Gastroesophageal sphincter (tissue), 4 donors: Measurements from ENCODE around the gene ZFR2. TPM values are rescaled to one million over a fixed set of nuclear protein-coding genes. Genes with fewer than 3 reads are reported as not detected.

Experiments used
- ATAC-seq: fragments of 150-250 bp; one replicate; pipeline ENCODE4 v1.9.1; 2016; ENCODE audit warnings: mild to moderate bottlenecking, moderate library complexity
- H3K27ac ChIP-seq, 4 donors: fragments of 200-600 bp; sonication (generic) in 3 of 4; 1 replicate in 3 of 4; 2 replicates in 1 of 4; pipeline ENCODE4 v1.5.1; 2016 to 2019
- H3K27me3 ChIP-seq: fragments of 200-600 bp; sonication (generic); one replicate; pipeline ENCODE4 v1.5.1; 2019
- H3K36me3 ChIP-seq, 2 donors: fragments of 200-600 bp; sonication (generic); one replicate each; pipeline ENCODE4 v1.5.1; 2019; ENCODE audit warnings: control low read depth in 1 of 2
- H3K4me1 ChIP-seq, 3 donors: fragments of 200-600 bp; sonication (generic); 1 replicate in 2 of 3; 2 replicates in 1 of 3; pipeline ENCODE4 v1.5.1; 2016 to 2019; ENCODE audit warnings: control low read depth in 2 of 3
- H3K4me3 ChIP-seq, 2 donors: fragments of 200-600 bp; sonication (generic); one replicate each; pipeline ENCODE4 v1.5.1; 2019; ENCODE audit warnings: mild to moderate bottlenecking in 1 of 2, moderate library complexity in 1 of 2
- H3K9me3 ChIP-seq, 3 donors: fragments of 200-600 bp; sonication (generic); one replicate each; pipeline ENCODE4 v1.5.1; 2017 to 2019; ENCODE audit warnings: control low read depth in 2 of 3
- EP300 ChIP-seq: sonication (generic); formaldehyde crosslinking; IDR thresholded peaks from one replicate; pipeline ENCODE4 v1.6.1; 2017; ENCODE audit warnings: antibody characterized with exemption, mild to moderate bottlenecking
- POLR2A ChIP-seq, 2 donors: fragments of 450-650 bp; IDR thresholded peaks; one replicate each; pipeline ENCODE4 v1.6.1; 2017; ENCODE audit warnings: antibody characterized with exemption in 2 of 2, mild to moderate bottlenecking in 2 of 2, moderate library complexity in 1 of 2
- POLR2AphosphoS5 ChIP-seq: sonication (generic); formaldehyde crosslinking; IDR thresholded peaks from one replicate; pipeline ENCODE4 v1.6.1; 2017; ENCODE audit warnings: antibody characterized with exemption
- WGBS, 2 donors: methylation state at CpG; one replicate each; pipeline ENCODE4 v1.1.5; 2018; ENCODE audit warnings: low coverage in 1 of 2; 5-methylcytosine and 5-hydroxymethylcytosine counted together
- total RNA-seq, 4 donors: library from RNA; depleted of rRNA; stranded (reverse); fragments of >200 nt; gene quantifications; one replicate each; pipeline ENCODE4 v1.1.0, GENCODE V29; 2016
- TF ChIP-seq, protein P1 (sequence below), 4 experiments: fragments of 200-600 bp in 2 of 4; fragments of 450-650 bp in 2 of 4; sonication (generic) in 1 of 4; IDR thresholded peaks; one replicate each; pipeline ENCODE4 v1.5.1; 2017 to 2019; ENCODE audit warnings: antibody characterized with exemption in 4 of 4, mild to moderate bottlenecking in 2 of 4, moderate library complexity in 2 of 4

The ZFR2 gene
- total RNA-seq, 4 donors from 2014 or later, result 0.13 TPM; not detected in 3

DNA sequence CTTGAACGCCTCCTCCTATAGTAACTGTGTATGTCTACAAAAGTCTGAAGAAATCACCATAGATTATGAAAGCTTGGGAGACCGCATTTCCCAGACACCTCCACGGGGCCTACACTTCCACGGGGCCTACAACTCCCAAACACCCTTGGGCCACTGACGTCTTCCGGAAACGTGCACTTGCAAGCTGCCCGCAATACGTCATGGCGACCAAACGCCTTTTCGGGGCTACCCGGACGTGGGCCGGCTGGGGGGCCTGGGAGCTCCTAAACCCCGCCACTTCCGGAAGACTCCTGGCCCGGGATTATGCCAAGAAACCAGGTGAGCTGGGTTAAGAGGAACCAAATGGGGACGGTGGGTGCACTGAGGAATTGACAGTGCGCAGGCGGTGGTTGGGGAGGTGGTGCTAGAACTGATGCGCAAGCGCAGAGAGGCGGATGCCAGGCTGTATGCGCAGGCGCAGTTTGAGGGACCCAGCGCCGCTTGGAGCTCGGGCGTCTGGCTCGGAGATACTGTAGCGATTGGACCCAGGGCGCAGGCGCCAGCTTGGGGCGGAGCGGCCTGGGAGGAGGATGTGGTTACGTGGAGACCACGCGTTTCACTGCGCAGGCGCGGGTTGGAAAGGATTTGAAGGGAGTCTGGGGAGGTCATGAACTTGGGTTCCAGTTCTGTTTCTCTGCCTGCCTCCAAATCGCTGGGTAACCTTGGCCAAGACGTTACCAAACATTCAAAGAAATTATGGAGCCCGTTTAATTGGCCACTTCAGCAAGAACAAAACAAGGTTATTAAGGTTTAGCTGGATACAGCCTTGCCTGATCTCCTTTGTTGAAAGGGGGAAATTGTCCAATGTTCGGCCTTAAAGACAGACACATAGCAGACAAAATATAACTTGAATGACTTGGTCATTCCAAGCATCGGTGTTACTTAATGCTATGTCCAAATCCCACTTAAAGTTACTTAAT is 106.1 kb downstream of the ZFR2 start, which contains the start of gene MRPL54:
TSS of gene MRPL54 (plus strand) at position 182 of the 959 bp plus-strand sequence. CDS start at position 201, 19 bp downstream.
- Histone ChIP-seq H3K27ac (peak within 1 kb of the TSS; percentile 96 to 99 (median 98)), H3K9me3 (no peaks in the 10 kb centered on the region), H3K27me3 (no peaks in the 10 kb centered on the region), H3K4me3 (peak within 1 kb of the TSS; percentile 75 to 94), H3K36me3 (peaks cover 0 to 53% of the 10 kb centered on the region in 2 donors), H3K4me1 (peaks cover 0 to 58% (median 22%) of the 10 kb centered on the region in 3 donors)
- TF ChIP-seq POLR2A (IDR thresholded peaks at IDR 0.05) (peak; percentile 58), EP300 (no peak), POLR2AphosphoS5 (peak; percentile 78)
- TF ChIP-seq, protein P1, sequence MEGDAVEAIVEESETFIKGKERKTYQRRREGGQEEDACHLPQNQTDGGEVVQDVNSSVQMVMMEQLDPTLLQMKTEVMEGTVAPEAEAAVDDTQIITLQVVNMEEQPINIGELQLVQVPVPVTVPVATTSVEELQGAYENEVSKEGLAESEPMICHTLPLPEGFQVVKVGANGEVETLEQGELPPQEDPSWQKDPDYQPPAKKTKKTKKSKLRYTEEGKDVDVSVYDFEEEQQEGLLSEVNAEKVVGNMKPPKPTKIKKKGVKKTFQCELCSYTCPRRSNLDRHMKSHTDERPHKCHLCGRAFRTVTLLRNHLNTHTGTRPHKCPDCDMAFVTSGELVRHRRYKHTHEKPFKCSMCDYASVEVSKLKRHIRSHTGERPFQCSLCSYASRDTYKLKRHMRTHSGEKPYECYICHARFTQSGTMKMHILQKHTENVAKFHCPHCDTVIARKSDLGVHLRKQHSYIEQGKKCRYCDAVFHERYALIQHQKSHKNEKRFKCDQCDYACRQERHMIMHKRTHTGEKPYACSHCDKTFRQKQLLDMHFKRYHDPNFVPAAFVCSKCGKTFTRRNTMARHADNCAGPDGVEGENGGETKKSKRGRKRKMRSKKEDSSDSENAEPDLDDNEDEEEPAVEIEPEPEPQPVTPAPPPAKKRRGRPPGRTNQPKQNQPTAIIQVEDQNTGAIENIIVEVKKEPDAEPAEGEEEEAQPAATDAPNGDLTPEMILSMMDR (IDR thresholded peaks at IDR 0.05), result peak in 2 of 4 experiments; percentile 2 to 11
- peak; percentile 96 for ATAC-seq
- 11 to 36% methylated on average over 2 to 14 of the region's 47 CpGs for WGBS, 2 donors

DNA sequence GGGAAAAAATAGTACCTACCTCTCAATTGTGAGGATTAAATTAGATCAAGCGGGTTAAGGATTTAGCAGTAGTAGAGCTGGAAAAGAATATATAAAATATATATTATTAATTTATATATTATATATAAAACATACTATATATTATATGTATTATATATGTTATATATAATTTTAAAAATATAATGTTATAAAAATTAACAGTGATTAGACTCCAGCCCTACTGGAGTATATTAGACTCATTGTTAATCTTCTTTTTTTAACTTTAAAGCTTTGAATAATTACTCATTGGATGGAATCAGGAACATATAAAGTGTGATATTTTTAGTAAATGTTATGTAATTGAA is 106.7 kb downstream of the ZFR2 start:
- Histone ChIP-seq H3K4me1 (peaks cover 0 to 58% (median 22%) of the 10 kb centered on the region in 3 donors), H3K27ac (peak overlapping the region; percentile 96 to 99 (median 98)), H3K4me3 (peak overlapping the region in 1 of 2 donors; percentile 79), H3K27me3 (no peaks in the 10 kb centered on the region), H3K9me3 (no peaks in the 10 kb centered on the region), H3K36me3 (peaks cover 0 to 53% of the 10 kb centered on the region in 2 donors)
- WGBS, 2 donors, result 54 to 73% methylated on average over 1 of the region's 1 CpG
- ATAC-seq, result no peak
- TF ChIP-seq, protein P1 (IDR thresholded peaks at IDR 0.05), result no peak
- TF ChIP-seq POLR2A (IDR thresholded peaks at IDR 0.05) (no peak), POLR2AphosphoS5 (no peak), EP300 (no peak)

DNA sequence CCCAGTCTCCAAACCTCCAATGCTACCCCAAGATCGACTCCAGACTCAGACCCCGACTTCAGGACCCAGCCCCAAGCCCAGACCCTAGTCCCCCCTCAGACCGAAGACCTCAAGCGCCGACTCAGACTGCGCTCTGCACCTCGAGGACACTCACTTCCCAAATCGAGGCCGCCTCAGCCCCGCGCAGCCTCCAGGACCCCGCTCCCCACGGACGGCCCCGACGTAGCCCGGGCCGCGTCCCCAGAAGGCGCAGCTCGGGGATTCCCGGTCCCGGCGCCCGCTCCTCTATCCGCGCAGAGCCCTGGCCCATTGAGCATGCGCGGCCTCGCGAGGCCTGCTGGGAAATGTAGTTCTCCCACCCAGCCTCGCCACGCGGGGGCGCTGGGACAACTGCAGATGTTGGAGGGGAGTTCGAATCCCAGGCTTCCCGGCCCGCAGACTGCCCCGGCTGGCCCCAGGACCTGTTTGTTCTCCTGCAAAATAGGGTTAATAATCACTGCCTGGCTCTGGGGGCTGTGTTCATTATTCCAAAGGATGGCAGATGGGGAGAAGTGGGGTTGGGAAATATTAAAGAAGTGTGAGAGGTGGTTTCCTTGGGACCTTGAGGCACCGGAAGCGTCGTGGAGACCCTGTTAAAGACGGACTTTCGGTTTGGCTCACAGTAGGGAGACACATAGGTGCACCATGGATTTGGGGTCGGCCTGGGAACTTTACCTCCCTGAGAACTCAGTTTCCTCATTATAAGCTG is 107.3 kb downstream of the ZFR2 start, which contains the start of gene APBA3:
TSS of gene APBA3 (minus strand) at position 311 of the 748 bp plus-strand sequence. CDS start 1,428 bp downstream, outside the sequence.
- H3K27me3 ChIP-seq, result no peaks in the 10 kb centered on the region
- no peaks in the 10 kb centered on the region for H3K9me3 ChIP-seq
- peak within 1 kb of the TSS; percentile 75 to 94 for H3K4me3 ChIP-seq
- TF ChIP-seq POLR2AphosphoS5 (peak; percentile 82), EP300 (no peak), POLR2A (IDR thresholded peaks at IDR 0.05) (peak; percentile 62 to 75)
- TF ChIP-seq, protein P1 (IDR thresholded peaks at IDR 0.05), result peak in 3 of 4 experiments; percentile 80 to 88 (median 81)
- H3K4me1 ChIP-seq, result peaks cover 0 to 58% (median 22%) of the 10 kb centered on the region in 3 donors
- 17% methylated on average over 6 of the region's 45 CpGs; no CpG with 5 or more reads in 1 of the 2 donors for whole genome bisulfite sequencing, 2 donors
- peak; percentile 40 for ATAC-seq
- peaks cover 0 to 52% of the 10 kb centered on the region in 2 donors for H3K36me3 ChIP-seq
- H3K27ac ChIP-seq, result peak within 1 kb of the TSS; percentile 96 to 99 (median 98)

DNA sequence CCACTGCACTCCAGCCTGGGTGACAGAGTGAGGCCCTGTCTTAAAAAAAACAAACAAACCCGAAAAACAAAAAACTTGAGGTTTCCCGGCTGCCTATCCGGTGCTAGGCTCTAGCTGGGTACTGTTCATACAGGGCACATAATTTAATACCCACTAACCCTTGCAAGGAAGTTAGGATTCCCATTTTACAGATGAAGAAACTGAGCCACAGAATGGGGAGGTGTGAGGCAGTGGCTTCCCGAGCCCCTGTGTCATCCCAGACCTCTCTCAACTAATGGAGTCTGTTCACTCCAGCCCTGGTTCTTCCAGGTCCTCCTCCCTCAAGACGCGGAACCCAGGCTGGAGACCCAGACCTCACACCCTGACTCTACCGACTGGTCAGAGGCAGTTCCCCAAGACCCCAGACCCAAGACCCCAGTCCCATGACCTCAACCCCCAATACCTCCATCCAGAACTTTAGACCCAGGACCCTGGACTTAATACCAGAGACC is 107.9 kb downstream of the ZFR2 start:
- peaks cover 0 to 58% (median 22%) of the 10 kb centered on the region in 3 donors for H3K4me1 ChIP-seq
- H3K27me3 ChIP-seq, result no peaks in the 10 kb centered on the region
- H3K36me3 ChIP-seq, result peaks cover 0 to 52% of the 10 kb centered on the region in 2 donors
- TF ChIP-seq POLR2AphosphoS5, result no peak
- TF ChIP-seq, protein P1 (IDR thresholded peaks at IDR 0.05), result no peak
- no peak for TF ChIP-seq POLR2A (IDR thresholded peaks at IDR 0.05)
- no peak for TF ChIP-seq EP300
- ATAC-seq, result no peak
- no peaks in the 10 kb centered on the region for H3K9me3 ChIP-seq
- H3K4me3 ChIP-seq, result peak overlapping the region; percentile 70 to 94
- WGBS, 2 donors, result 50 to 52% methylated on average over 3 to 4 of the region's 7 CpGs
- H3K27ac ChIP-seq, result peak overlapping the region; percentile 35 to 99 (median 91)
